Stomach (tissue), 4 donors: ENCODE results near the gene GOLGA6L6.
"Not testable (repeated sequence)": the region's sequence is repeated elsewhere in the genome, so short reads cannot be mapped to it uniquely, and the experiment has no call there.

Source experiments
- EP300 ChIP-seq: sonication (generic); formaldehyde crosslinking; IDR thresholded peaks from one replicate; pipeline ENCODE4 v1.6.1; 2017; ENCODE audit warnings: antibody characterized with exemption
- TF ChIP-seq, protein P1 (sequence below), 7 experiments: fragments of 450-650 bp in 4 of 7; fragments of 200-600 bp in 3 of 7; sonication (generic) in 3 of 7; IDR thresholded peaks; one replicate each; pipeline ENCODE4 v1.5.1; 2016 to 2019; ENCODE audit warnings: antibody characterized with exemption in 7 of 7, control low read depth in 2 of 7, mild to moderate bottlenecking in 1 of 7

DNA sequence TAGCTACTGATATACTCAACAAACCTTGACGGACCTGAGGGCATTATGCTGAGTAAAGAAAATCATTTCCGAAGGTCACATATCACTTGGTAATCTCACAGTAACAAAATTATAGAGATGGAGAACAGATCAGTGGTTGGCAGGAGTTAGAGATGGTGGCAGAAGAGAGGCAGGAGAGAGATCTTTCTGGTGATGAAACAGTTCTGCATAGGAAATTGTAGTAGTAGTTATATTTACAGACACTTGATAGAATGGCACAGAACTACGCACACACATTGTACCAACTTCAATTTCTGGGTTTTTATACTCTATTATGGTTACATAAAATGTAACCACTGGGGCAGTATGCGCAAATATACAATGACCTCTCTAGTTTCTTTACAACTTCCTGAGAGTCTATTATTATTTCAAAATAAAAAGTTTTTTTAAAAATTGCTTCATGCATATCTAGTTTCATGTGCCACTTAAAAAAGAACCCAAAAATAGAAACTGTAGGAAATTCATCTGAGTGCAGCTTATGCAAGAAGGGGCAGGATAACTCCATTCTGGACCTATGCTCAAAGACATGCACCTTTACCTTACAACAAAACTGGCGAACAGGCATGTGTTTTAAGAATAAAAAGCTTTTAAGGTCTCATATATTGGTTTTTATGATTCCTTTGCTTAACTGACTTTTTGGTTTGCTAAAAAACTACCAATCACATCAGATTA, 39.9 kb downstream of the GOLGA6L6 start:
- TF ChIP-seq, protein P1, sequence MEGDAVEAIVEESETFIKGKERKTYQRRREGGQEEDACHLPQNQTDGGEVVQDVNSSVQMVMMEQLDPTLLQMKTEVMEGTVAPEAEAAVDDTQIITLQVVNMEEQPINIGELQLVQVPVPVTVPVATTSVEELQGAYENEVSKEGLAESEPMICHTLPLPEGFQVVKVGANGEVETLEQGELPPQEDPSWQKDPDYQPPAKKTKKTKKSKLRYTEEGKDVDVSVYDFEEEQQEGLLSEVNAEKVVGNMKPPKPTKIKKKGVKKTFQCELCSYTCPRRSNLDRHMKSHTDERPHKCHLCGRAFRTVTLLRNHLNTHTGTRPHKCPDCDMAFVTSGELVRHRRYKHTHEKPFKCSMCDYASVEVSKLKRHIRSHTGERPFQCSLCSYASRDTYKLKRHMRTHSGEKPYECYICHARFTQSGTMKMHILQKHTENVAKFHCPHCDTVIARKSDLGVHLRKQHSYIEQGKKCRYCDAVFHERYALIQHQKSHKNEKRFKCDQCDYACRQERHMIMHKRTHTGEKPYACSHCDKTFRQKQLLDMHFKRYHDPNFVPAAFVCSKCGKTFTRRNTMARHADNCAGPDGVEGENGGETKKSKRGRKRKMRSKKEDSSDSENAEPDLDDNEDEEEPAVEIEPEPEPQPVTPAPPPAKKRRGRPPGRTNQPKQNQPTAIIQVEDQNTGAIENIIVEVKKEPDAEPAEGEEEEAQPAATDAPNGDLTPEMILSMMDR (IDR thresholded peaks at IDR 0.05), result not testable (repeated sequence)
- not testable (repeated sequence) for TF ChIP-seq EP300
